ENCODE data around the gene RFTN1.

- TF ChIP-seq POLR2A (IDR thresholded peaks at IDR 0.05), result no peak
- TF ChIP-seq, protein P1, sequence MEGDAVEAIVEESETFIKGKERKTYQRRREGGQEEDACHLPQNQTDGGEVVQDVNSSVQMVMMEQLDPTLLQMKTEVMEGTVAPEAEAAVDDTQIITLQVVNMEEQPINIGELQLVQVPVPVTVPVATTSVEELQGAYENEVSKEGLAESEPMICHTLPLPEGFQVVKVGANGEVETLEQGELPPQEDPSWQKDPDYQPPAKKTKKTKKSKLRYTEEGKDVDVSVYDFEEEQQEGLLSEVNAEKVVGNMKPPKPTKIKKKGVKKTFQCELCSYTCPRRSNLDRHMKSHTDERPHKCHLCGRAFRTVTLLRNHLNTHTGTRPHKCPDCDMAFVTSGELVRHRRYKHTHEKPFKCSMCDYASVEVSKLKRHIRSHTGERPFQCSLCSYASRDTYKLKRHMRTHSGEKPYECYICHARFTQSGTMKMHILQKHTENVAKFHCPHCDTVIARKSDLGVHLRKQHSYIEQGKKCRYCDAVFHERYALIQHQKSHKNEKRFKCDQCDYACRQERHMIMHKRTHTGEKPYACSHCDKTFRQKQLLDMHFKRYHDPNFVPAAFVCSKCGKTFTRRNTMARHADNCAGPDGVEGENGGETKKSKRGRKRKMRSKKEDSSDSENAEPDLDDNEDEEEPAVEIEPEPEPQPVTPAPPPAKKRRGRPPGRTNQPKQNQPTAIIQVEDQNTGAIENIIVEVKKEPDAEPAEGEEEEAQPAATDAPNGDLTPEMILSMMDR (IDR thresholded peaks at IDR 0.05), result no peak
Observed at GRCh38 chr3:16496408-16497222, 16.9 kb downstream of the RFTN1 start.
